Measurements from ENCODE around the gene ITGB5.
"Not testable (repeated sequence)": the region's sequence is repeated elsewhere in the genome, so short reads cannot be mapped to it uniquely, and the experiment has no call there.

ITGB5 gene

DNA sequence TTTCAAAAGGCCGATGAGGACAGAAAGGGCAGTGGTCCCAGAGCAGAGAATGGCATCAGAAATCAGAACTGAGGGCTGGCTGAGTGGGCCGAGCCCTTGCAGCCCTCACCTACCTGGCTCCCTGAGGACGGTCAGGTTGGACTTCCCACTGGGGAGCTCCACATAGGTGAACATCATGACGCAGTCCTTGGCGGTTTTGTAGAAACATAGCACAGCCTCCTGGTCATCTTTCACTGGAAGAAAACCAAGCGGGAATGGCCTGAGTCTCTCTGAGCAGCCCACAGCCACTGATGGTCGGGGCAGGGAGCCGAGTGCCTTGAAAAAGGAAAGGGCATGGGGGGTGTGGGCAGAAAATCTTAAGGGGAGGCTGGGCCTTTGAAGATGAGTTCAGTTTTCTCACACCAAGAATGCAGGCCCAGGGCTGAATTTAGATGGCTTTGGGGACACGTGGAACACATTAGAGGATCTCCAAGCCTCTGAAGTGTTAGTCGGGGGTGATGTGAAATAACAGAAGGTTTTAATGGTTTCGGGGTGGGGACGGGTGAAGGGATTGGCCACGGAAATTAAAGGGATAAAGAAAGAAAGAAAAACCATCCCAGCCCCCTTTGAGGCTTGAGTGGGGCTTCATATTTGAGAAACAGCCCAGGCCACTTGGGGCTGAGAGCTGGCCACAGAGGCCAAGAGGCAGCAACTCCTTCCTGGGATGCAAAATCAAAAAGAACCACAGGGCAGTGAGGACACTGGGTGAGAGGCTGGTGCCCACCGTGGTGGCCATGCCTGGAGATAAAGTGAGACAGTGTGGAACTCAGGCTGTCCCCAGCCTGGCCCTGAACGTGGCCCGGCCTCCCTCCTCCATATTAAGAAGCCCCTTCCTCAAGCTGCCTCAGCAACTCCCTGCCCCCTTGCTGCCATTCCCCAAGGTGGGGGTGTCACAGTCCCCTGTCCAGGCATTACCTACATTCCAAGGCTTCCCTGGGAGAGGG is 120.8 kb downstream of the ITGB5 start:
- DNase-seq = no peak

GRCh38 chr3:124765197-124765840 is 121.8 kb downstream of the ITGB5 start:
- no peak for DNase-seq

GRCh38 chr3:124764746-124765145 is 122.4 kb downstream of the ITGB5 start:
- no peak for DNase-seq

- no peak for DNase-seq
These were observed 123.4 kb downstream of the ITGB5 start for GRCh38 chr3:124763644-124764358.

- DNase-seq = no peak
These were observed 124.0 kb downstream of the ITGB5 start for GRCh38 chr3:124763206-124763605.

- DNase-seq = no peak
These were observed 124.5 kb downstream of the ITGB5 start for GRCh38 chr3:124762661-124763011.

GRCh38 chr3:124761935-124762660 is 125.1 kb downstream of the ITGB5 start:
- DNase-seq = no peak

DNA sequence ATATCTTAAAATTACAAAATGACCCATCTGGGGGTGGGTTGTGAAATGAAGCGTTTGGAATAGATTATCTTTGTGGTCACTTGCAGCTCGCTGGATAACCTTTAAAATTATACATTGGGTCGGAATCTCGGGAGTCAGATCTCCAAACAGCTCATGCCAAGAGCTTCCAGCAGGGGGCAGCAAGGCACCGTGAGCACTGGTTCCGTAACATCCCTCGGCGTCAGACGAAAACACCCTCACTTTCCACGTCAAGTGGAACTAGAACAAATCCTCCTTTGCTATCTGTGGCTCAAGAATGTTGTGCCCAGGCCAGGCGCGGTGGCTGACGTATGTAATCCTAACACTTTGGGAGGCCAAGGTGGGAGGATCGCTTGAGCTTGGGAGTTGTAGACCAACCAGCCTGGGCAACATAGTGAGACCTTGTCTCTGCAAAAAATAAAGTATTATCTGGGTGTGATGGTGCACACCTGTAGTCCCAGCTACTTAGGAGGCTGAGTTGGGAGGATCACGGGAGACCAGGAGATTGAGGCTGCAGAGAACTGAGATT is 125.8 kb downstream of the ITGB5 start:
- DNase-seq = peak; percentile 55 to 70

DNA sequence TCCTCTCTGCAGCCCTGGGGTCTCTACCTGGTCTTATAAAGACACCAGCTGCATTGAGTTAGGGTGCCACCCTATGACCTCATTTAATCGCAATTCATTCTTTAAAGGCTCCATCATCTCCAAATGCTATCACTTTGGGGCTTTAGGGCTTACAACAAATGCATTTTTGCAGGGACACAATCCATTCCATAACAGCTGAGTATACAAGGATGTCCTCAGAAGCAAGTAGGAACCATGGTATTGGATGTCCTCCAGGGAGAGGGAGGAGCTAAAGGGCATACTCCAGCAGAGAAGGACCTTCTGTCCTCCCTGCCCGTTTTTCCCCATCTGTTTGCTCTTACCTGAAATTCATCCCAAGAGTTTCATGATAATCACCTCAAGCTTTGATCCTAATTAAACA is 126.6 kb downstream of the ITGB5 start:
- no peak for DNase-seq

DNA sequence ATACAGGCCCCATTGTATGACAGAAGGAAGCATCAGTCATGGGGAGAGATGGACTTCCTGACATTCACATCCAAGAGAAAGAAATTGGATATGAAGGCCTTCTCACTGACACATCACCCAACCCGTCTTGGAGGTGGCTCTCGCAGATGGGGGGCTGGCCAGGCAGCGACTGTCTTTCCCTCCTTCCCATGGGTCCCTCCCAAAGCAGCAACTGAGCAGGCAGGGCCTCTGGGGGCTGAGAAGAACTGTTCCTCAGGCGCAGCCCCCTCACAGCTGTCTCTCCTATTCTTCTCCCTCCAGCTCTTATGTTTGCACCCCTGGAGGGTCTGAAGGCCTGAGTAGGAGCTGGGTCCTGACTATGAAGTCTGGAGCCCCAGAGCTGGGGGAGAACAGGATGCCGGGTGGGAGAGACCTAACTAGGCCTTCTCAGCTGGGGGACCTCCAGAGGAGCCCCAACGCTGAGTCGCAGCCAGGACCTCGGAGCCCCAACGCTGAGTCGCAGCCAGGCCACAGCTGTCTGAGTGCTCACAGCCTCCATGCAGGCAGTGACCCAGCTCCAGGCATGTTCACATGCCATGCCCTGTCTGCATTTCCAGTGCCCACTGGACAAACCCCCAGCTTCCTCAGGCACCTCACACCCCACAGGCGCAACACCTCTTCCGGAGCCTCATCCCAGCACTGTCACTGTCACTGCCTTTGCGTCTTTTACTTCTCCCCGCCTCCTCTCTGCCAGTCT is 127.3 kb downstream of the ITGB5 start:
- no peak for DNase-seq

- no peak for DNase-seq
These were observed 128.1 kb downstream of the ITGB5 start for GRCh38 chr3:124758851-124759635.

DNA sequence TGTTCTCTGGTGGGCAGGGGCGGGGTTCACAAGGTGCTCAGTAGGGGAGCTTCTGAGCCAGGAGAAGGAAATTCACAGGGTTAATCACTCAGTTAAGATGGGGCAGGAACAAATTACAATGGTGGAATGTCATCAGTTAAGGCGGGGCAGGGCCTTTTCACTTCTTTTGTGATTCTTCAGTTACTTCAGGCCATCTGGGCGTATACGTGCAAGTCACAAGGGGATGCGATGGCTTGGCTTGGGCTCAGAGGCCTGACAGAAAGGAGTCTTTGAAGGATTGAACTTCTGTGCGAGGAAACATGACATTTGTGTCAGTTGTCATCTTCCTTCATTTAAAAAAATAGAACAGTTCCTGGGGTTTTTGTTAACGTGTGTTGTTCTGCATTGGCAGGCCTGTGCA is 129.2 kb downstream of the ITGB5 start:
- not testable (repeated sequence) for DNase-seq

GRCh38 chr3:124752051-124752450 is 135.1 kb downstream of the ITGB5 start:
- no peak for DNase-seq

GRCh38 chr3:124751501-124751900 is 135.7 kb downstream of the ITGB5 start:
- no peak for DNase-seq

DNA sequence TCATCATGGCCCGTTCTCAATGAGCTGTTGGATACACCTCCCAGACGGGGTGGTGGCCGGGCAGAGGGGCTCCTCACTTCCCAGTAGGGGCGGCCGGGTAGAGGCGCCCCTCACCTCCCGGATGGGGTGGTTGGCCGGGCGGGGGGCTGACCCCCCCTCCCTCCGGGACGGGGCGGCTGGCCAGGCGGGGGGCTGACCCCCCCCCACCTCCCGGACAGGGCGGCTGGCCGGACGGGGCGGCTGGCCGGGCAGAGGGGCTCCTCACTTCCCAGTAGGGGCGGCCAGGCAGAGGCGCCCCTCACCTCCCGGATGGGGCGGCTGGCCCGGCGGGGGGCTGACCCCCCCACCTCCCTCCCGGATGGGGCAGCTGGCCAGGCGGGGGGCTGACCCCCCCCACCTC is 137.3 kb downstream of the ITGB5 start:
- not testable (repeated sequence) for DNase-seq

DNA sequence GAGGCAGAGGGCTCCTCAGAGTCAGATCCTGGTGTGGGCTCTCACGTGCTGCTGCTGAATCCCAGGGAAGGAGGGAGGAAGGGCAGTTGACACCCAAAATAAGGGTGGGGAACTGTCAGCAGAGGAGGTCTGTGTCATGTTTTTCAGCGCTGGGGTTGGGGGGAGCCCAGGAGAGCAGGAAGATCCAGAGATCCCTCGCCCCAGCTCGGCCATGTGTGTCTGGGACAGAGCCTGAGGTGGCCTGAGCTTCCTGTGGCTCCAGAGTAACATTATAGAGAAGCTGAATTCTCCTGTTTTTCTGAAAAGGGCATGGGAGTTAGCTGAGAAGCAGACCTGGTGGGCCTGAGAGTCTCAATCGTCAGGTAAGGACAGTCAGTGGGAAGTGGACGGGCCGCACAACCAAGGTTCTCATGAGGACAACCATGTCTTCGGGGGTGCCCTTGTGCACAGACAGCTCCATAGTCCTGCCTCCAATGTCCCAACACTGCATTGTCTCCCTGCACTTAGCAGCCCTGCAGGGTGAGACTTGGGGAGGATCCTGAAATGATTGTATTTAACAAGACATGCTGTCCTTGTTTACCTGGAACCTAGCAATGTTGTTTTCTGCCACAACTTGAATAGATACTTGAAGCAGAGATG is 138.5 kb downstream of the ITGB5 start:
- DNase-seq = no peak

- no peak for DNase-seq
These were observed 139.8 kb downstream of the ITGB5 start for GRCh38 chr3:124747111-124747981.

DNA sequence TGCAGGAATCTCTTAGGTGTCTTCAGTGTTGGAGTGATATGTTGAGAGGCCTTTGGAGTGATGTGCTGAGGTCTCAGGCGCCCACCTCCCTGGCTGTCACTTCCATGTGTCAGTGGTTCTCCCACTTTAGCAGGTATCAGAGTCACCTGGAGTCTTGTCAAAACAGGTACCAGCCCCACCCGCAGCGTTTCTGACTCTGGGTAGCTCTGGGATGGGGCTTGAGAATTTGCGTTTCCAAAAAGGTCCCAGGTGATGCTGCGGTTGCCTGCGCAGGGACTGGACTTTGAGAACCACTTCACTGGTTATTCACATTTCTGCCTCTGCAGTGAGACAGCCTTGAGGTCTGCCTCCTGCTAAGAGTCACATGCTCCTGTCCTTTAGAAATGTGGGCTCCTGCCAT is 141.4 kb downstream of the ITGB5 start:
- DNase-seq = no peak

DNA sequence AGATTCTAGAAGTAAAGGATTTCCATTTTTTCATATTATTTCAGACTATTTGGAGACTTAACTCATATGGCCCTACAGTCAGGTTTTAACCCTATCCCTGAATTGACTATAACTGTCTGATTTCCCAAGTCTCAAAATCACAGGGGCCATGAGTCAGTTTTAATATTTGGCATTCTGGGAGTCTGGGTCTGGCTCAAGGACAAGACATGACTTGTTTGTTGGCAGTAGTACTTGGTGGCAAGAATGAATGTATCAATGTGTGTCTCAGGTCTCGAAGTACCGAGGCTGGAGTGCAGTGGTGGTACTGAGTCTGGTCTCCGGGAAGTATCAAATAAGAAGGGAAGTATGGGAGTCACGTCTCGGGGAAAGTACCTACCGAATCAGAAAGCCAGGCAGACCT is 146.1 kb downstream of the ITGB5 start:
- DNase-seq = no peak

Data from SW 1271 (cell line).